Measurements from ENCODE around the gene MRI1. TPM values are rescaled to one million over a fixed set of nuclear protein-coding genes. Genes with fewer than 3 reads are reported as not detected.

Gene MRI1
- total and polyA plus RNA-seq, 2 of the 4 experiments (the other 2 are of a cell fraction): 26.7 to 37.6 TPM

DNA sequence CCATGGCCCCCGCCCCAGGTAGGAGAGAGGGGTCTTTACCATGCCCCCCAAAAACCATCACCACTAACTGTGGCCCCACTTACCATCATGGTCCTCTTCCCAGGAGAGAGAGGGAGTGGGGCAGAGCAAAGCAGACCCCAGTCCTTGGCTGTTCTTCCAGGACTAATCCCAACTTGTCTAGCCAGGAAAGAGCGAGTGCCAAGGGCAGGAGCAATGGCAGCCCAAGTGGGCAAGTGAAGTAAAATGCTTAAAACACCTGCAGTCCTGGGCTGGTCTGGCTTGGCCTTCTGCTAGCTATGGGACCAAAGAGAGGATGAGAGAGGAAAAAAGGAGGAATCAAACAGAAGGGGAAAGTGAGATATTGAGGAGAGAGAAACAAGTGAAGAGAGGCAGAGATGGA, 48.8 kb downstream of the MRI1 start:
- peaks cover 65% of the 10 kb centered on the region for H3K36me3 ChIP-seq (ENCODE audit: control insufficient read depth, insufficient read depth, low read length)
- no peak overlapping the region for H3K23ac ChIP-seq (ENCODE audit: low read depth, low read length)
- no peak overlapping the region for H3K4me3 ChIP-seq (ENCODE audit: insufficient read depth, low read depth, low read length)
- ChIA-PET CTCF (interaction anchor here (0.6 kb wide), 1 partner anchor 66 kb away, joined by 3 read pairs; no protein-coding TSS in a partner anchor), POLR2A (ENCODE audit: unreplicated experiment) (interaction anchor here (0.6 kb wide), 1 partner anchor 871 kb away, joined by 4 read pairs; no protein-coding TSS in a partner anchor)
- H3K9me3 ChIP-seq (ENCODE audit: control insufficient read depth, insufficient read depth, low read length): no peaks in the 10 kb centered on the region
- no peak overlapping the region for H4K5ac ChIP-seq (ENCODE audit: low read depth, low read length)
- H3K4me1 ChIP-seq (ENCODE audit: control insufficient read depth, insufficient read depth, low read length): no peaks in the 10 kb centered on the region
- intact Hi-C loops (cut with micrococcal nuclease): no loop called here
- no peak for TF ChIP-seq ELK1 (IDR thresholded peaks at IDR 0.05; ENCODE audit: borderline replicate concordance, low read depth, low read length)
- TF ChIP-seq MAFK (IDR thresholded peaks at IDR 0.05; ENCODE audit: low read depth, low read length): no peak
- no peak for TF ChIP-seq MAZ (IDR thresholded peaks at IDR 0.05; ENCODE audit: borderline replicate concordance, low read depth, low read length)
- no peak for TF ChIP-seq MXI1 (IDR thresholded peaks at IDR 0.05; ENCODE audit: borderline replicate concordance, low read depth, low read length)
- H3K4me2 ChIP-seq (ENCODE audit: low read depth, low read length): no peak overlapping the region
- DNase-seq (no peak), ATAC-seq (ENCODE audit: low read depth) (no peak)
- WGBS, 2 experiments (ENCODE audit: extremely low coverage in 2 of 2, insufficient read length in 1 of 2): no CpG with 5 or more reads among the region's 2 CpGs
- H3K27ac ChIP-seq (ENCODE audit: insufficient read depth, low read length): no peak overlapping the region
- peaks cover under 1 to 17% of the 10 kb centered on the region in 2 experiments; a peak in 3 of 4 replicates for H3K79me1 ChIP-seq (ENCODE audit: low read depth in 1 of 2, low read length in 2 of 2)
- H3K4ac ChIP-seq (ENCODE audit: low read depth, low read length): no peak overlapping the region
- no peak overlapping the region for H2BK5ac ChIP-seq (ENCODE audit: low read depth, low read length, poor library complexity, severe bottlenecking)
- H2BK15ac ChIP-seq (ENCODE audit: low read depth, low read length): no peak overlapping the region
- H3K18ac ChIP-seq (ENCODE audit: low read depth, low read length): no peak overlapping the region
- H2AFZ ChIP-seq (replicated peaks; ENCODE audit: low read length, poor library complexity): no peak overlapping the region
- H4K20me1 ChIP-seq (ENCODE audit: insufficient read depth, low read length): peaks cover 4% of the 10 kb centered on the region; the same call in 1 of the 2 replicates
- H4K91ac ChIP-seq (ENCODE audit: insufficient read depth, low read depth, low read length): no peak overlapping the region
- dilution Hi-C loops (cut with HindIII; ENCODE audit: low sequenced_read_pairs, unreplicated experiment): no loop called here
- no peak overlapping the region for H4K8ac ChIP-seq (ENCODE audit: low read depth in 2 of 2, low read length in 2 of 2)
- BruUV-seq (replicated peaks): no TSS peak
- no peak overlapping the region for H3K14ac ChIP-seq (replicated peaks; ENCODE audit: low read depth, low read length)
- no peak overlapping the region for H2AK9ac ChIP-seq (replicated peaks; ENCODE audit: low read depth, low read length, poor library complexity)
- H3K27me3 ChIP-seq (ENCODE audit: control insufficient read depth, insufficient read depth, low read length): no peaks in the 10 kb centered on the region
- H3K9ac ChIP-seq (ENCODE audit: low read depth, low read length): no peak overlapping the region
- no peak overlapping the region for H3K56ac ChIP-seq (ENCODE audit: extremely low read depth, insufficient read depth, low read length)
- no peak overlapping the region for H2BK20ac ChIP-seq (ENCODE audit: low read depth, low read length)
- H2BK120ac ChIP-seq (ENCODE audit: low read depth, low read length): no peak overlapping the region
- H2AK5ac ChIP-seq (ENCODE audit: low read depth, low read length): no peak overlapping the region
- in situ Hi-C loops (cut with MboI; ENCODE audit: low sequenced_read_pairs): no loop called here
- H3K9me1 ChIP-seq (ENCODE audit: insufficient read depth, low read length): peaks cover 3% of the 10 kb centered on the region; the same call in 1 of the 2 replicates

All from IMR-90 (cell line).